KMS-11 (cell line): ENCODE data around the gene LIN7C.

Experiments
- H2AFZ ChIP-seq: fragments of 200-600 bp; sonication (generic); 2 replicates; pipeline ENCODE4 v1.6.1; 2016; ENCODE audit warnings: antibody characterized with exemption, mixed run types, low read depth
- H3K27ac ChIP-seq: fragments of 200-600 bp; sonication (generic); 2 replicates; pipeline ENCODE4 v1.6.1; 2016; ENCODE audit warnings: mild to moderate bottlenecking, mixed run types
- H3K27me3 ChIP-seq: fragments of 200-600 bp; sonication (generic); 2 replicates; pipeline ENCODE4 v1.6.1; 2017; ENCODE audit warnings: mild to moderate bottlenecking, low read depth, mixed run types, moderate library complexity; ENCODE audit not compliant: insufficient read depth
- H3K36me3 ChIP-seq: fragments of 200-600 bp; sonication (generic); 2 replicates; pipeline ENCODE4 v1.6.1; 2017; ENCODE audit warnings: mild to moderate bottlenecking, mixed run types; ENCODE audit not compliant: insufficient read depth
- H3K4me1 ChIP-seq: fragments of 200-600 bp; sonication (generic); 2 replicates; pipeline ENCODE4 v1.6.1; 2016; ENCODE audit warnings: mild to moderate bottlenecking, low read depth, mixed run types; ENCODE audit not compliant: poor library complexity, severe bottlenecking
- H3K4me2 ChIP-seq: fragments of 200-600 bp; sonication (generic); 2 replicates; pipeline ENCODE4 v1.7.0; 2016; ENCODE audit warnings: mild to moderate bottlenecking, mixed run types
- H3K4me3 ChIP-seq: fragments of 200-600 bp; sonication (generic); IDR thresholded peaks from 2 replicates; pipeline ENCODE4 v1.6.1; 2017; ENCODE audit warnings: low read depth, low read length, mixed read lengths; ENCODE audit not compliant: insufficient read depth
- H3K79me2 ChIP-seq: fragments of 200-600 bp; sonication (generic); 2 replicates; pipeline ENCODE4 v1.6.1; 2016; ENCODE audit warnings: low read depth, mixed run types; ENCODE audit not compliant: insufficient read depth
- H3K9ac ChIP-seq: fragments of 200-600 bp; sonication (generic); 2 replicates; pipeline ENCODE4 v1.6.1; 2016; ENCODE audit warnings: mild to moderate bottlenecking, mixed run types
- H4K20me1 ChIP-seq: fragments of 200-600 bp; sonication (generic); 2 replicates; pipeline ENCODE4 v1.6.1; 2016; ENCODE audit warnings: mild to moderate bottlenecking, mixed run types; ENCODE audit not compliant: insufficient read depth
- CTCF ChIP-seq: fragments of 200-600 bp; sonication (generic); conservative IDR thresholded peaks from 2 replicates; pipeline ENCODE4 v1.6.1; 2017; ENCODE audit warnings: low read depth, mild to moderate bottlenecking, antibody characterized with exemption, low read length, moderate library complexity, mixed read lengths

The LIN7C gene

GRCh38 chr11:27489092-27489491 lies 17.5 kb downstream of the LIN7C start:
- Histone ChIP-seq H3K36me3 (no peaks in the 10 kb centered on the region), H3K4me3 (no peak overlapping the region), H3K4me1 (no peaks in the 10 kb centered on the region), H3K4me2 (no peak overlapping the region), H3K9ac (no peak overlapping the region), H2AFZ (no peak overlapping the region), H3K27me3 (no peaks in the 10 kb centered on the region), H3K27ac (no peak overlapping the region), H4K20me1 (no peaks in the 10 kb centered on the region), H3K79me2 (no peaks in the 10 kb centered on the region)
- TF ChIP-seq CTCF, result no peak

- no peaks in the 10 kb centered on the region for H3K79me2 ChIP-seq
- no peaks in the 10 kb centered on the region for H3K4me1 ChIP-seq
- H3K9ac ChIP-seq, result no peak overlapping the region
- no peak overlapping the region for H3K4me2 ChIP-seq
- TF ChIP-seq CTCF, result no peak
- no peak overlapping the region for H3K27ac ChIP-seq
- no peaks in the 10 kb centered on the region for H3K36me3 ChIP-seq
- H4K20me1 ChIP-seq, result no peaks in the 10 kb centered on the region
- no peak overlapping the region for H3K4me3 ChIP-seq
- H3K27me3 ChIP-seq, result no peaks in the 10 kb centered on the region
- no peak overlapping the region for H2AFZ ChIP-seq
Measured at GRCh38 chr11:27487706-27488105, 18.9 kb downstream of the LIN7C start.

- Histone ChIP-seq H3K27me3 (no peaks in the 10 kb centered on the region), H3K79me2 (no peaks in the 10 kb centered on the region), H3K36me3 (no peaks in the 10 kb centered on the region), H2AFZ (no peak overlapping the region), H3K4me2 (no peak overlapping the region), H3K4me1 (no peaks in the 10 kb centered on the region), H3K9ac (no peak overlapping the region), H3K4me3 (no peak overlapping the region), H3K27ac (no peak overlapping the region), H4K20me1 (no peaks in the 10 kb centered on the region)
- peak; percentile 88 for TF ChIP-seq CTCF
Measured at GRCh38 chr11:27485930-27486773, 20.4 kb downstream of the LIN7C start.

GRCh38 chr11:27482793-27483192 lies 23.8 kb downstream of the LIN7C start:
- H3K79me2 ChIP-seq, result no peaks in the 10 kb centered on the region

More at GRCh38 chr11:27482793-27483192, 23.8 kb downstream of the LIN7C start:
- Histone ChIP-seq H3K27ac (no peak overlapping the region), H3K9ac (no peak overlapping the region), H3K4me2 (no peak overlapping the region), H3K27me3 (no peaks in the 10 kb centered on the region), H2AFZ (no peak overlapping the region), H3K4me3 (no peak overlapping the region), H4K20me1 (no peaks in the 10 kb centered on the region), H3K36me3 (no peaks in the 10 kb centered on the region), H3K4me1 (no peaks in the 10 kb centered on the region)
- TF ChIP-seq CTCF, result no peak
